HAP-1 (cell line): ENCODE measurements around the gene C10orf105.

Experiments used
- DNase-seq, 2 experiments: peaks; one replicate each; pipeline ENCODE4 v3.0.0-alpha.2; 2016 to 2020; ENCODE audit warnings: low spot score in 2 of 2
- H3K27me3 ChIP-seq: fragments of 250-450 bp; sonication (Bioruptor Pico); 2 replicates; pipeline ENCODE4 v1.5.1; 2020; ENCODE audit warnings: low read depth, mild to moderate bottlenecking, moderate library complexity
- H3K36me3 ChIP-seq: fragments of 250-450 bp; sonication (Bioruptor Pico); replicated peaks from 2 replicates; pipeline ENCODE4 v1.5.1; 2020; ENCODE audit warnings: mild to moderate bottlenecking
- H3K4me1 ChIP-seq: fragments of 250-450 bp; sonication (Bioruptor Pico); 2 replicates; pipeline ENCODE4 v1.5.1; 2020; ENCODE audit warnings: mild to moderate bottlenecking
- H3K4me3 ChIP-seq: fragments of 250-450 bp; sonication (Bioruptor Pico); 2 replicates; pipeline ENCODE4 v1.5.1; 2020; ENCODE audit warnings: mild to moderate bottlenecking, moderate library complexity
- H3K9me3 ChIP-seq: fragments of 250-450 bp; sonication (Bioruptor Pico); 2 replicates; pipeline ENCODE4 v1.5.1; 2020; ENCODE audit warnings: mild to moderate bottlenecking, moderate library complexity
- in situ Hi-C: fragments of 300-500 bp; cut with MboI; formaldehyde crosslinking; loops from 3 replicates; pipeline ENCODE4 v1.14.3; 2020; ENCODE audit warnings: low sequenced_read_pairs, inconsistent platforms, mixed read lengths

C10orf105 gene

GRCh38 chr10:71737001-71737833 lies 17.6 kb upstream of the C10orf105 start:
- in situ Hi-C loops = no loop called here
- no peaks in the 10 kb centered on the region for H3K4me1 ChIP-seq
- no peak for DNase-seq

GRCh38 chr10:71736570-71736952 lies 17.0 kb upstream of the C10orf105 start:
- H3K36me3 ChIP-seq = no peaks in the 10 kb centered on the region
- no peaks in the 10 kb centered on the region for H3K4me1 ChIP-seq
- no peak overlapping the region for H3K4me3 ChIP-seq
- no peak for DNase-seq
- in situ Hi-C loops = no loop called here
- H3K27me3 ChIP-seq = no peaks in the 10 kb centered on the region
- H3K9me3 ChIP-seq = no peaks in the 10 kb centered on the region

More at GRCh38 chr10:71737001-71737833, 17.6 kb upstream of the C10orf105 start:
- Histone ChIP-seq H3K9me3 (no peaks in the 10 kb centered on the region), H3K4me3 (no peak overlapping the region), H3K27me3 (no peaks in the 10 kb centered on the region), H3K36me3 (no peaks in the 10 kb centered on the region)

GRCh38 chr10:71735709-71736569 lies 16.4 kb upstream of the C10orf105 start:
- Histone ChIP-seq H3K27me3 (no peaks in the 10 kb centered on the region), H3K36me3 (no peaks in the 10 kb centered on the region), H3K4me1 (no peaks in the 10 kb centered on the region), H3K9me3 (no peaks in the 10 kb centered on the region), H3K4me3 (no peak overlapping the region)
- DNase-seq = no peak
- in situ Hi-C loops = no loop called here

- Histone ChIP-seq H3K27me3 (no peaks in the 10 kb centered on the region), H3K36me3 (no peaks in the 10 kb centered on the region), H3K9me3 (no peaks in the 10 kb centered on the region), H3K4me1 (no peaks in the 10 kb centered on the region), H3K4me3 (no peak overlapping the region)
- in situ Hi-C loops = no loop called here
- no peak for DNase-seq
Measured at GRCh38 chr10:71734797-71735196, 15.2 kb upstream of the C10orf105 start.

- no peaks in the 10 kb centered on the region for H3K27me3 ChIP-seq
- H3K4me1 ChIP-seq = no peaks in the 10 kb centered on the region
- no peaks in the 10 kb centered on the region for H3K9me3 ChIP-seq
- in situ Hi-C loops = no loop called here
- no peak overlapping the region for H3K4me3 ChIP-seq
- H3K36me3 ChIP-seq = no peaks in the 10 kb centered on the region
- no peak for DNase-seq
Measured at GRCh38 chr10:71731791-71732190, 12.2 kb upstream of the C10orf105 start.

- in situ Hi-C loops = no loop called here
- H3K36me3 ChIP-seq = no peaks in the 10 kb centered on the region
- no peaks in the 10 kb centered on the region for H3K4me1 ChIP-seq
- H3K9me3 ChIP-seq = no peaks in the 10 kb centered on the region
- no peak overlapping the region for H3K4me3 ChIP-seq
- DNase-seq = peak in 1 of 2 experiments; percentile 56
- H3K27me3 ChIP-seq = no peaks in the 10 kb centered on the region
Measured at GRCh38 chr10:71729161-71729636, 9.6 kb upstream of the C10orf105 start.

- Histone ChIP-seq H3K9me3 (no peaks in the 10 kb centered on the region), H3K4me3 (no peak overlapping the region), H3K36me3 (no peaks in the 10 kb centered on the region), H3K4me1 (no peaks in the 10 kb centered on the region), H3K27me3 (no peaks in the 10 kb centered on the region)
- peak in 1 of 2 experiments; percentile 36 for DNase-seq
- in situ Hi-C loops = no loop called here
Measured at GRCh38 chr10:71727738-71728737, 8.5 kb upstream of the C10orf105 start.

- no peaks in the 10 kb centered on the region for H3K4me1 ChIP-seq
- H3K9me3 ChIP-seq = no peaks in the 10 kb centered on the region
- H3K36me3 ChIP-seq = no peaks in the 10 kb centered on the region
- H3K4me3 ChIP-seq = no peak overlapping the region
- H3K27me3 ChIP-seq = no peaks in the 10 kb centered on the region
- no peak for DNase-seq
- in situ Hi-C loops = no loop called here
Measured at GRCh38 chr10:71727105-71727737, 7.6 kb upstream of the C10orf105 start.

GRCh38 chr10:71726580-71727104 lies 7.1 kb upstream of the C10orf105 start:
- no peak for DNase-seq
- in situ Hi-C loops = no loop called here
- Histone ChIP-seq H3K36me3 (no peaks in the 10 kb centered on the region), H3K27me3 (no peaks in the 10 kb centered on the region), H3K4me1 (no peaks in the 10 kb centered on the region), H3K9me3 (no peaks in the 10 kb centered on the region), H3K4me3 (no peak overlapping the region)

GRCh38 chr10:71725998-71726579 lies 6.5 kb upstream of the C10orf105 start:
- no peaks in the 10 kb centered on the region for H3K4me1 ChIP-seq
- H3K27me3 ChIP-seq = no peaks in the 10 kb centered on the region
- H3K4me3 ChIP-seq = no peak overlapping the region
- H3K9me3 ChIP-seq = no peaks in the 10 kb centered on the region
- in situ Hi-C loops = no loop called here
- H3K36me3 ChIP-seq = no peaks in the 10 kb centered on the region
- peak in 1 of 2 experiments; percentile 54 for DNase-seq

GRCh38 chr10:71725249-71725648 lies 5.7 kb upstream of the C10orf105 start:
- Histone ChIP-seq H3K4me1 (no peaks in the 10 kb centered on the region), H3K9me3 (no peaks in the 10 kb centered on the region), H3K36me3 (no peaks in the 10 kb centered on the region), H3K4me3 (no peak overlapping the region), H3K27me3 (no peaks in the 10 kb centered on the region)
- in situ Hi-C loops = no loop called here
- no peak for DNase-seq

- no peaks in the 10 kb centered on the region for H3K36me3 ChIP-seq
- no peaks in the 10 kb centered on the region for H3K27me3 ChIP-seq
- H3K4me1 ChIP-seq = no peaks in the 10 kb centered on the region
- H3K4me3 ChIP-seq = no peak overlapping the region
- in situ Hi-C loops = no loop called here
- DNase-seq = no peak
- H3K9me3 ChIP-seq = no peaks in the 10 kb centered on the region
Measured at GRCh38 chr10:71724539-71724938, 5.0 kb upstream of the C10orf105 start.
